Right ventricle myocardium superior (tissue), 1 donor: Measurements from ENCODE around the gene VAPA. TPM values are rescaled to one million over a fixed set of nuclear protein-coding genes. Genes with fewer than 3 reads are reported as not detected.

Experiments used
- ATAC-seq: fragments of 200-7000 bp; cut with Tn5 transposase; one replicate; pipeline ENCODE4 v1.9.1; 2020; ENCODE audit warnings: mild to moderate bottlenecking; ENCODE audit not compliant: poor library complexity
- DNase-seq: peaks from one replicate; pipeline ENCODE4 v3.0.0-alpha.2; 2020
- intact Hi-C: fragments of 100-400 bp; cut with DNase I; formaldehyde crosslinking; loops from one replicate; pipeline ENCODE4 v1.11.2; 2022
- total RNA-seq: library from RNA; stranded (reverse); fragmentation: NEBNext Ultra II Directional; extraction: Animal tissue kit (Norgen Biotek cat#: 25700); gene quantifications from one replicate; pipeline ENCODE4 v1.2.1, GENCODE V29; 2021
- donor health status: DM: no; HTN: yes; CAD: no; lungs with severe emphysema.

The VAPA gene
- total RNA-seq, 1 donor from 2014 or later: 189 TPM

DNA sequence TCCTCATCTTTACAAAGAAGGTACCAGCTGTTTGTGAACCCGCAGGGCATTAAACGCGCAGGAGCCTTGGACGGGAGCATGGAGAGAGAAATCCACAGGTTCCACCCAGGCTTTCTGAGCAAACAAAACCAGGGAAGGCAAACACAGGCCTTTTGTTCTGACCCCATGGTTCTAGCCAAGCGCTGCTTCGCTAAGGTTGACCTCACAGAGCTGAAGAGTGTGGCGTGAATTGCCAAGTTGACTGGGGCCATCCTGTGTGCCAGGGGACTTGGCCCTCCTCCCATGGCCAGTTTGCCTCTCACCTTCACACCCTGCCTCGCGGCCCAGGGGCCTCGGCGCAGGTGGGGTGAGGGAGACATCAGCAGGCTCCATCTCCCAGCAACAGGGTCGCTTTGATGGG is 74.1 kb downstream of the VAPA start:
- intact Hi-C loops: no loop called here
- peak; percentile 37 for ATAC-seq
- no peak for DNase-seq

DNA sequence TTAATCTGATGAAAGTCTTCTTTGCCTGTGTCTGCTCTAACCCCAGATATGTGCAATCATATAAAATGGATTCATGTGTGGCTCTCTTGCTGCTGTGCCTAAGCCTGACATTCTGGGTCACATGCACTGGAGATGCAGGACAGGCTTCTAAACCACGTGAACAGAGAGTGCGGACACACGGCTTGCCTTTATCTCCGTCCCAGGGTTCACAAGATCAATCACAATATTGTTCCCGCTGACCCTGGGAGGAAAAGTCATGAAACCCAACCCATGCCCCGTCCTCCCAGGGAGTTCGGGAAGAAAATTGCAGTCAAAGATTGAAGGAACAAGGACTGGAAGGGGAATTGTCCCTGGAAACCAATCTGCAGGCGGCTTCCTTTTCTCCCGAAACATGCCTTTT is 74.8 kb downstream of the VAPA start:
- intact Hi-C loops: no loop called here
- ATAC-seq (no peak), DNase-seq (no peak)

DNA sequence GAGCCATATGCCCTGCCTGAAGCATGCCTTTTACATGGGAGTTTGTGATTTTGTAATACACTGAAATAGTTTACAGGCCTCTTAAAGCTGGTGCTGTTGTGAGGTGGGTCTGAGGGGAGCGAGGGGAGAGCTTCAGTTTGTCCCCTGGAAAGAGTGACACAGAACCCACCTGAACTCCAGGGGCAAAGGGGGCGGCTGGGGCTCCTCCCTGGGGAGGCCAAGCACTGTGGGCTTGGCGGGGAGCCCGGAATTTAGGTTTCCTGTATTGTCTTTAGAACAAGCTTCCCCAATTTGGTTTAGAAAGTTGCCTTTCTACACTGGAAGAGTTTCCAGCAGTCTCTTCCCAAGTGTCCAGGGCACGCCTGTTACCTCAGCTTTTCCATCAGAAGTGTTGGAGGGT is 75.7 kb downstream of the VAPA start:
- DNase-seq: peak; percentile 65
- no peak for ATAC-seq

DNA sequence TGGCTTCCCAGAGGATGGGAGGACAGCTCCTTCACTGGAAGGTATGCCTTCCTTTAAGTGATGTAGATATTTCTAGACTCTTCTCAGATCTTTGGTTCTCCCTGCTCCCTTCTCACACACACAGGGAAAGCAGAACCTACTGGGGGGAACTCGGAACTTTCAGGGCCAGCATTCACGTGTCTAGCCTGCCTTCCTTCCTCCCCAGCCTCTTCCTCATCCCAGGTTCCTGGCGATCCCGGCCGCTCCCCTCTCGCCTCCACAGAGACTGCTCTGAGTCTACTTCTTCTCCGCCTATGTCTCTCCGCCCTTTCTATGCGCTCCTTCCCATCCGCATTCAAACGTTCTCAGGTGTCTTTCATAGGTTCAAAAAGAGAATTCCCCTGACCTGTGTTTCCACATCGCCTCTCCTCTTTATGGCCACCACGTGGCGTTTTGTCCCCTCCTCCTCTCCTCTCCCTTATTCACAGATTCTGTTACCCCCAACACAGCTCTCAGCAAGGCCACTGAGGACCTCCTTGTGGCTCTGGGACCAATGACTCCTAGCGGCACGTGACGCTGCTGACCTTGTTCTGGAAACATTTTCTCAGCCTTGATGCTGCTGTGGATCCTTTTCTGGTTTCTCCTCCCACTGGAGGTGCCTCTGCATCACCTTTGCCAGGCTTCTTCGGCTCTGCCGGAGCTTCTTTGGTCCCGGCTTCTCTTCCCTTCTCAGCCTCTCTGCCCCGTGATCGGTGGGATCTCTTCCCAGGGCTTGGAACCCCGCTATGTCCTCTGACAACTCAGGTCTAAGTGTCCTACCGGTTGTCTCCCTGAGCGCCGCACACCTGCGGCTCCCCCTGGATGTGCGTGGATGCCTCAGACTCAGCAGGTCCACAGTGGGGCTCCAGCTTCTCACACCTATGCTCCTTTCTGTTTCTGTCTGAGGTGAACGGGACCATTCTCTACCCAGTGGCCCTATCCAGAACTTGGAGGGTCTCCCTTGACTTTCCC is 77.5 kb downstream of the VAPA start:
- ATAC-seq: no peak
- intact Hi-C loops: no loop called here

More for the DNA sequence above, 75.7 kb downstream of the VAPA start:
- intact Hi-C loops: no loop called here

DNA sequence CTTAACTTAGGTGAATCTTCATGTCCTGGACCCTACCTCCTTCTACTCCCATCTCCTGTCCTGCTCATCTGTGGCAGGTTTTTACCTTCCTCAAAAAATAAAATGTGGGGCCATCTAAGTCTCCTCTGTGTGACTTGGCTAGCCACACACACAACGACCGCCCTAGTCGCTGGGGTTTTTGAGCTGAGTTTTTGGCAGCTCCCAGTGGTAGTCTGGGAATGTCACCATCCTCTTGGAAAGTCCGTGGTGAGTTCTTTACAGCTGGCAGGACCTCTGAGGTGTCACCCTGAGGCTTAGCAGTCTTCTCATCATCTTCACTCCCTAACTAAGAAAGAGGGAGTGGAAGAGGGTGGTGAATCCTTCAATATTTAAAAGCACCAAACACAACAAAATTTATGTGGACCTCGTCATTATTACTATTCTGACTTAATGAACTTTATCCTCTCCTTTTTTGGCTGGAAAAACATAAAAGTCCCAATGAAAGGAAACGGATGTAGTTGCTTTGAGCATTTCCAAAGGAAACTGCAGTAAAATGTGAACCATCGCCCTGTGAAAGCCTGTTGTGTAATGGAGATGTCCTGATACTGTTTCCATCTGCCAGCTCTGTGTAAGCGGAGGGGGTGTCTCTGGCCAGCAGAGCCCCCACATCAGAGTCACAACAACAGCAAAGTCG is 78.6 kb downstream of the VAPA start:
- intact Hi-C loops: no loop called here
- DNase-seq (no peak), ATAC-seq (peak; percentile 73)

More for the DNA sequence above, 77.5 kb downstream of the VAPA start:
- no peak for DNase-seq

DNA sequence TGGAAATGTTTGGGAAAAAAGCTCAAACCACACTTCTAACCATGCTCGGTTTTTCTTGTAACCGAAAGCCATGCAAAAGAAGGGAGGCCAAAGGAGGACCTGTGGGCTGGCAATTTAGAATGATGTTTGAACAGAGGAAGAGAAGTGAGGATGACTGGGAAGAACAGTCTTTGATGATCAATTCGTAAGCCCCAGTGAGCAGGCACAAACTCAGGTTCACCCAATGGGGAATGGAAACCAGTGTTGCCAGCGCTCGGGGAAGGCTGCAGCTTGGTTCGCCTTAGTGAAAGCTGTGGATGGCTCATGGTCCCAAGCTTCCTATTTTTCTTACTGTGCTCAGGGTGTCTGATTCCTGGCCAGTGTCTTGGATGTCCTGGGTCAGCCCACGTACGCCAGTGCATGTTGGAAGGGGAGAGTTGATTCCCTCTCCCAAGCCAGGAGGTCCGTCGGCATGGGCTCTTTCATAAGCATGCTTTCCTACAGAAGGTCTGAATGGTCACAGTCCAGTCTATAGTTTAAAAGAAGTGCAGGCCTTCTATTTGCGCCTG is 79.2 kb downstream of the VAPA start:
- no peak for DNase-seq
- intact Hi-C loops: no loop called here
- no peak for ATAC-seq

DNA sequence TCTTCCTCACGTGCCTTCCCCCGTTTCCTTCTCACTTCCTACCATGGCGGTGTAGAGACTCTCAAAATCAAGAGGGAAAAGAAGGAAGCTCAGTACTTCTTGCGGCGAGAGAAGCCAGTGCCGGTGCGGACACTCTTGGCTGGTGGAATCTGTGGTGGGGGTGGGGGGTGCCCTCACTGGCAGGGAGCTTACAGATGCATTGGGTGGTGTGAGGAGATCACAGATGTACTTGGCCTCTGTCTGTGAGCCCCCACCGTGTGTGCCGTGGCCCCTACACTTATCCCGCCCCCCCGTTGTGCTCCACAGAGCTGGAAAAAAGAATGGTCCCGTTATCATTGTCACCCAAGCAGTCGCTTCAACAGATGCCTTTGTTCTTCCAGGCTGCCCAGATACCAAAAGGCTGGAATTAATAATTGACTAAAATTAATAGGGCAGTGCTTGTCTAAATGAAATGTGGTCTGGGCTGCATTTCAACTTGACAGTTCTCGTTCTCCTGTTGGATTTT is 79.8 kb downstream of the VAPA start:
- DNase-seq (no peak), ATAC-seq (no peak)
- intact Hi-C loops: no loop called here

DNA sequence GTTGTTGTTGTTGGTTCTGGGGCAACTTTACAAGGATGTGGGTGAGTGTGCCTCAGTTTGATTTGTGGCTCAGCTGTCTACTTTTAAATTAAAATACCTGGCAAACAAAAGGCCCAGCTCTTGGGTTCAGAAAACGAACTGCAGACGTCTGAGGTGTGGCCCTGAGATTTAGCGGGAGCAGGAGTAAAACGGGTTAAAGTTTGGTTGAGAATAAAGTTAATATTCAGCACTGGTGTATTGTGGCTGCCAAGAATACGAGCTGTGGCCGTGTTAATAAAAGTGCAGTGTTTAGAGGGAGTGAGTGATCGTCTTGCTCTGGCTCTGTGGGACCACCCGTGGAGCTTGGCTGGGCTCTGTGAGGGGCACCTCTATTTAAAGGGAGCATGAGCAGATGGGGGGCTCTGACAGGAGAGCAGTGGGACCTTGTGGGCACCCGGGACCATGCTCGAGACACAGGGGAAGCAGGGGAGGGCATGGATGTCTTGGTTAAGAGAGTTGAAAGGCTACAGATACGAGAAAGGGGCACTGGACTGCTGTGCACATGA is 80.3 kb downstream of the VAPA start:
- intact Hi-C loops: no loop called here
- DNase-seq (no peak), ATAC-seq (no peak)

DNA sequence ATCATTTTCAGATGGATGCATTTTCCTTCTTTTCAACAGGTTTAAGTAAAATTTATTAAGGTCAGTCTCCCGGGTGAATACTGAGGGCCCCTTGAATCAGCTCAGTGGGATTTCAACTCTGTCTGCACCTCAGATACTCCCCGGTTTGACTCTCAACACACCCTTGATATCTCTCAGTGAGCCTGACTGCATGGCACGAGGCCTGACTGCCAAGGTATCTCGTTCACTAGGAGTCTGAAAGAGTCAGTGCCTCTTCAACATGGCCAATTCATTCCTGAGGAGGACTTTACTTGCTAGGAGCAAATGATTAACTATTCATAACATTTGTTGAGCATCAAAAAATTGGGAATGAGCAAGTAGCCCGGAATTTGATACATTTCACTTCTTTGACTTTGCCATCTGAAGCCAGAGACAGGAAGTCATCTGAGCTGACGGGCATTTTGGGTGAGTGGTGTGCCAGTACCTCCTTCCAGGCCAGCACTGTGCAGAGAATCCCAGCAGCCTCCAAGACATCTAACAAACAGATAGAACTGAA is 81.0 kb downstream of the VAPA start:
- no peak for DNase-seq
- ATAC-seq: no peak
- intact Hi-C loops: no loop called here

DNA sequence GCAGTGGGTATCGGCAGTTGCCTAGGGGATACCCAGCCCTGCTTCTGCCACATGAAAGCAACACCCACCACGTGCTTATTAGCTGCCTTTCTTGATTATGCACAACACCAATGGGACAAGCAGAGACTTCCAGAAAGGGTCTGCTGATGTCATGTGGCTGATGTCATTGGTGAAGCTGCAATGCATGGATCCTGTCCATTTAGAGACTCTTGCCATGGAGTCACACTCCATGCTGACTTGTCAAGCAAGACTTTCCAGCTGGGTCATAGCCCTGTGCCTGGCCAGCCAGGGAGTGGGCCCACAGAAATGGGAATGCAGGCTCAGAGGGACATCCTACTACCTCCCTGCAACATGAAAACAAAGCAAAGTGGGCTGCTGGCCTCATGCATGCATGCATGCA is 81.8 kb downstream of the VAPA start:
- no peak for ATAC-seq
- no peak for DNase-seq
- intact Hi-C loops: no loop called here

DNA sequence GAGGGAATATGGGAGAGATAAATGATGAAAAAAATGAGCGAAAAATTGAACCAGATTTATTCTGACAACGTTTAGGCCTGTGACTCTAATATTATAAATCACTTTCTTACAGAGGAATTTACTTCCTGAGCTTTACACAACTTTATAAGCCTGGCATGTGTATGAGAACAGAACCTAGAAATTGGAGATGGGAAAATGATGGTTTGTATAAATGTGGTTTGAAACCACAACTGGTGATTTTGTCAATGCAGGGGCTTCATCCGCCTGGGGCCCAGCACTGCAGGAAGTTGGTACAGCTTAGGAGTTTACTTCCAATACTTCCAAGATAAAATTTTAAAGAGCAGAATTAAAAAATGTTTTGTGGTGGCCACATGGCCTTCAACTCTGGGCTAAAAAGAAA is 82.3 kb downstream of the VAPA start:
- ATAC-seq: no peak
- intact Hi-C loops: no loop called here

DNA sequence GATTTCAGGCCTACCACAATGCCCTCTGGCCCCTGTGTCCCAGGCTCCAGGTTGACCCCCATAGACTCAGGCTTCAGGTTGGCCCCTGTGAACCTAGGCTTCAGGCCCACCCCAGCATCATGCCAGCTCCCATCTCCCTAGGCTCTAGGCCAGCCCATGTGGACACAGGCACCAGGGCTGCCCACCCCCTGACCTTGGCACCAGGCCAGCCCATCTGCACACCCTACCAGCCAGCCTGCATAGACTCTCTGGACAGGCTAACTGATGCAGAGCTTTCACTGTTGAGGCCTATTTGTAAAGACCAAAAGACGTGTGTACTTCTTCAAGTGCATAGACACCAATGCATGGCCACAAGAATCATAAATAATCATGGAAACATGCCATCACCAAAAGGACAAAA is 83.9 kb downstream of the VAPA start:
- intact Hi-C loops: no loop called here
- DNase-seq (no peak), ATAC-seq (no peak)

More for the DNA sequence above, 82.3 kb downstream of the VAPA start:
- no peak for DNase-seq

DNA sequence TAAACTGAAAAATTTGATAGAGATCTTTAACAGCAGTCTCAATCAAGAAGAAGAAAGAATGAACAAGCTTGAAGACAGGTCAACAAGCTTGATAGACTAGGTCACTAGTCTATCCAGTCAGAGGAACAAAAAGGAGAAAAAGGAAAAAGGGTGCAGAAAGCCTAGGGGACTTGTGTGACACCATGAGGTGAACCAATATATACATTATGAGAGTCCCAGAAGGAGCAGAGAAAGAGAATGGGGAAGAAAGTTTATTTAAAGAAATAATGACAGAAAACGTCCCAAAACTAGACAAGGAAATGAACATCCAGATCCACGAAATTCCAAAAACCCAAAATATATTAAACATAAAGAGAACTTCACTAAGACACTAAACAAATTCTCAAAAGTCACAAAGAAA is 84.5 kb downstream of the VAPA start:
- intact Hi-C loops: no loop called here
- no peak for DNase-seq
- no peak for ATAC-seq

DNA sequence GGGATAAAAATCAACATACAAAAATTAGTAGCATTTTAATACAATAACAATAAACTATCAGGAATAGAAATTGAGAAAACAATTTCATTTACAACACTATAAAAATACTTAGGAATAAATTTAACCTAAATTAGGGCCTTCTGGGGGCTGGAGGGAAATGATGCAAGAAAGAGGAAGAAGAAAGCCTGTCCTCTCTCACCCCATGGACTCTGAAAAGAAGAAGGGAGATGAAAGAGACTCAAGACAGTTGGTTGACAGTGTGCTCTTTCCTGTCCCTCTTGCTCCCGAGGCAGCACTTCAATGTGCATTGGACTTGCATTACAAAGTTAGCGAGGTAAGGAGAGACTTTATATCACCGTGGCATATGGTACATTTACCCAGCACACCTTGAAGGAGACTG is 88.5 kb downstream of the VAPA start:
- intact Hi-C loops: no loop called here
- DNase-seq: no peak
- no peak for ATAC-seq

DNA sequence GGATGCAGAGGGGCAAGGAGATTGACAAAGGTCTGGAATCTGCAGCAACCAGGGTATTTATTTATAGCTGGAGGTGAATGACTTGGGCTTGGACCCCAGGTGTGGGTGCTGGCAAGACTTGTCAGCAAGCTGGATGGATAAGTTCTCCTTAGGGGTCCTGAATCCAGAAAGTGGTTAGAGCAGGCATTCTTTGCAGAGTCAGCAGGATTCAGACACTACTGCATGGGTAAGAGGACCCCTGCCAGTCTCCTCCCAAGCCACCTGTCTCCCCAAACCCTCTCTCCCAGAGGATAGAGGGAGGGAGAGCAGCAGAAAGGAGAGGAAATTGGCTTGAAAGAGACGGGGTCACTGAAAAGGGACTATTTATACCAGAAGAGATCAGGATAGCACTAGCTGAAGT is 89.5 kb downstream of the VAPA start:
- DNase-seq (no peak), ATAC-seq (no peak)
- intact Hi-C loops: no loop called here

DNA sequence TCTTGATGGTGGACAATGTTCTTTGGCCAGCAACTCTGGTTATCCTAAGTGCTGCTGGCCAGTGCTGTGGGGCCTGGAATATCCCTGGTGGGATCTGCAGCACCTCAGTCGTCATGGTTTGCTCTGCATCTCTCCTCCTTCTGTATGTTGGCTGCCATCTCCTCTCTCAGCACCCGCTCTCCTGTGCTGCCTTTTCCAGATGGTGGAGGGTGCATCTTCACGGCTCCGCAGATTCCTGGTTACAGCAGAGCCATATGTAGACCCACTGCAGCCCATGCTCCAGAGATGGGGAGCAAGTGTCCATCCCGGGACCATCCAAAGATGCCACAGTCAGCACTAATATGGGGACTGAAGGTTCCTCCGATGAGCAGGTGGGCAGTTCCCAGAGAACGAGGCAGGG is 90.0 kb downstream of the VAPA start:
- ATAC-seq (no peak), DNase-seq (no peak)
- intact Hi-C loops: no loop called here

DNA sequence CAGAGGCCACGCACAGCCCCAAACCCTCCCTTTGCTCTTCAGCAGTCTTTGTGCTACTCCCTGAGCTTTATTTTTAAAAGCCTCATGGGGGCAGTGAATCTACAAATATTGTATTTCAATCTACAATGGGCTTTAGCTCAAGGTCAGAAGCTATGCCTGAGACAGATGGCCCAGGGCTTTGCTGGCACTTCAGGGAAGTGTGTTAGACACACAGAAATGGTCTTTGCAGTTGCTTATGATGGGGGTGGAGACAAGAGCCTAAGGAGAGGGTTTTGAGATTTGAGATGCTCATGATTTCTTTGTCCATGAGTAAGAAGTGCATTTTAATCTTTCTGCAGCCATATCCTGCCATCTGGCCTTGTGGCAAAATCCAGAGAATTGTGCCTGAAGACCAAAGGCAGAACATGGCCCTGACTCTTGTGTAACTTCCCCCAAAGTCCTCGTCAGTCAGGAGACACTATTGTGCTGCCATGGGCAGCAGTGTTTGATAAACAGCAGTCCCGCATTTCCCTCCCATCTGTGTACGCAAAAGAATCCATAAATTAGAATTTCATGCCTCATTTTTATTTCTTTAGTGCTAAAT is 92.6 kb downstream of the VAPA start:
- DNase-seq: no peak
- intact Hi-C loops: no loop called here
- ATAC-seq: peak; percentile 29

DNA sequence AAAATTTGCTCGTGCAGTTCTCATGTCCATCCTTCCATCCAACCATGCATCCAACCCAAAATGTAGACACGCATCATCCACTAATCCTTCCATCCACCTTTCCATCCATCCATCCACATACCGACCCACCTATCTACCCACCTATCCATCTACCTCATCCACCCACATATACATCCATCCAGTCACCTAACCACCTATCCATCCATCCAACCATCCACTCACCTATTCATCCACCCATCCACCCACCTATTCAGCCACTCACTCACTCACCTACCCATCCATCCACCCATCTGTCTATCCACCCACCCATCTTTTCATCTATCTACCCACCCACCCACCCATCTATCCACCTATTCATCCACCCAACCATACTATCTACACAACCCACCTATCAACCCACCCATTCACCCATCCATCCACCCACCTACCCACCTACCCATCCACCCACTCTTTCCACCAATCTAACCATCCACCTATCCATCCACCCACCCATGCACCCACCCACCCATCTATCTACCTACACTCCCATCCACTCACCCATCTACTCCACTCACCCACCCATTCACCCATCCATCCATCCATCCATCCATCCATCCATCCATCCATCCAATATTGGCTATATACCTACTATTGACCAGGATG is 94.3 kb downstream of the VAPA start:
- no peak for ATAC-seq
- DNase-seq: no peak
- intact Hi-C loops: no loop called here
